Astrocyte (in vitro differentiated cells and primary cell): Measurements from ENCODE around the gene IFIT1. TPM values are rescaled to one million over a fixed set of nuclear protein-coding genes. Genes with fewer than 3 reads are reported as not detected.
A peak's percentile ranks its signal among the peaks of the same experiment; 100 is the strongest.
"Not testable (repeated sequence)": the region's sequence is repeated elsewhere in the genome, so short reads cannot be mapped to it uniquely, and the experiment has no call there.

Experiments
- DNase-seq: peaks from one replicate; pipeline ENCODE4 v3.0.0-alpha.2; 2010; ENCODE audit warnings: low read depth
- FAIRE-seq: peaks from 2 replicates; lab custom pipeline; 2011; peaks lifted over from hg19 to GRCh38; lab: Jason Lieb, UNC
- H2AFZ ChIP-seq: 2 replicates; pipeline ENCODE4 v1.6.0; 2012; ENCODE audit warnings: low read depth, low read length, inconsistent platforms
- H3K27ac ChIP-seq: 2 replicates; pipeline ENCODE4 v1.5.1; 2011; ENCODE audit warnings: low read depth, low read length, inconsistent platforms
- H3K27me3 ChIP-seq: 2 replicates; pipeline ENCODE4 v1.6.0; 2011; ENCODE audit warnings: low read length, inconsistent platforms; ENCODE audit not compliant: insufficient read depth
- H3K36me3 ChIP-seq: 2 replicates; pipeline ENCODE4 v1.5.1; 2011; ENCODE audit warnings: low read length, inconsistent platforms; ENCODE audit not compliant: insufficient read depth
- H3K4me1 ChIP-seq: 2 replicates; pipeline ENCODE4 v1.5.1; 2011; ENCODE audit warnings: low read length, inconsistent platforms; ENCODE audit not compliant: insufficient read depth
- H3K4me2 ChIP-seq: 2 replicates; pipeline ENCODE4 v1.6.0; 2012; ENCODE audit warnings: low read length, inconsistent platforms
- H3K4me3 ChIP-seq: 2 replicates; pipeline ENCODE4 v1.5.1; 2011; ENCODE audit warnings: low read depth, mild to moderate bottlenecking, low read length, inconsistent platforms; ENCODE audit not compliant: insufficient read depth
- H3K79me2 ChIP-seq: 2 replicates; pipeline ENCODE4 v1.6.0; 2012; ENCODE audit warnings: mild to moderate bottlenecking, low read length, inconsistent platforms; ENCODE audit not compliant: insufficient read depth
- H3K9ac ChIP-seq: 2 replicates; pipeline ENCODE4 v1.6.0; 2012; ENCODE audit warnings: mild to moderate bottlenecking, low read length, inconsistent platforms
- H3K9me3 ChIP-seq: 2 replicates; pipeline ENCODE4 v1.5.1; 2012; ENCODE audit warnings: low read depth, mild to moderate bottlenecking, low read length, inconsistent platforms; ENCODE audit not compliant: insufficient read depth
- H4K20me1 ChIP-seq: 2 replicates; pipeline ENCODE4 v1.6.0; 2012; ENCODE audit warnings: low read length, inconsistent platforms; ENCODE audit not compliant: insufficient read depth
- H3K27ac Mint-ChIP-seq: one replicate; pipeline ENCODE4 v1.8.0; 2021; ENCODE audit warnings: mild to moderate bottlenecking, mixed read lengths; ENCODE audit not compliant: unreplicated experiment
- H3K27me3 Mint-ChIP-seq: one replicate; pipeline ENCODE4 v1.8.0; 2021; ENCODE audit warnings: low read depth, mixed read lengths; ENCODE audit not compliant: unreplicated experiment
- H3K36me3 Mint-ChIP-seq: one replicate; pipeline ENCODE4 v1.8.0; 2021; ENCODE audit warnings: low read depth, mixed read lengths; ENCODE audit not compliant: unreplicated experiment
- H3K4me1 Mint-ChIP-seq: one replicate; pipeline ENCODE4 v1.8.0; 2021; ENCODE audit warnings: low read depth, mixed read lengths; ENCODE audit not compliant: unreplicated experiment
- H3K4me3 Mint-ChIP-seq: one replicate; pipeline ENCODE4 v1.8.0; 2021; ENCODE audit warnings: mild to moderate bottlenecking, moderate library complexity, mixed read lengths; ENCODE audit not compliant: unreplicated experiment
- H3K9me3 Mint-ChIP-seq: one replicate; pipeline ENCODE4 v1.8.0; 2021; ENCODE audit warnings: mild to moderate bottlenecking, mixed read lengths; ENCODE audit not compliant: unreplicated experiment
- total RNA-seq: library from RNA; stranded (reverse); gene quantifications from 2 replicates; pipeline ENCODE4 v1.2.1, GENCODE V29; 2021

The IFIT1 gene
- total RNA-seq, 1 donor from 2014 or later, result 335 TPM

GRCh38 chr10:89407792-89408191 lies 15.4 kb downstream of the IFIT1 start:
- not testable (repeated sequence) for H3K9me3 ChIP-seq, H3K27ac Mint-ChIP-seq, H3K9me3 Mint-ChIP-seq, H3K79me2 ChIP-seq, H4K20me1 ChIP-seq, FAIRE-seq, H3K27me3 Mint-ChIP-seq, H3K4me2 ChIP-seq, H2AFZ ChIP-seq, H3K27ac ChIP-seq, H3K36me3 ChIP-seq, H3K9ac ChIP-seq, H3K27me3 ChIP-seq, H3K4me3 ChIP-seq, H3K4me1 ChIP-seq, H3K4me3 Mint-ChIP-seq, DNase-seq
- Mint-ChIP-seq H3K4me1 (peaks cover 13% of the 10 kb centered on the region), H3K36me3 (peaks cover 51% of the 10 kb centered on the region)

- not testable (repeated sequence) for H3K27me3 Mint-ChIP-seq, H3K9ac ChIP-seq, H3K4me1 ChIP-seq, H3K27ac ChIP-seq, FAIRE-seq, H3K4me1 Mint-ChIP-seq, DNase-seq, H3K27me3 ChIP-seq, H3K9me3 ChIP-seq, H3K36me3 ChIP-seq, H3K4me3 ChIP-seq, H3K4me2 ChIP-seq, H3K4me3 Mint-ChIP-seq, H3K27ac Mint-ChIP-seq, H4K20me1 ChIP-seq, H2AFZ ChIP-seq, H3K79me2 ChIP-seq
- peaks cover 41% of the 10 kb centered on the region for H3K36me3 Mint-ChIP-seq
- H3K9me3 Mint-ChIP-seq, result peaks cover 10% of the 10 kb centered on the region
Observed at GRCh38 chr10:89409282-89409681, 16.9 kb downstream of the IFIT1 start.

- not testable (repeated sequence) for H4K20me1 ChIP-seq, H3K4me1 ChIP-seq, H3K9me3 ChIP-seq, H3K27ac Mint-ChIP-seq, H3K27ac ChIP-seq, H2AFZ ChIP-seq, H3K36me3 ChIP-seq, H3K4me3 Mint-ChIP-seq, H3K27me3 Mint-ChIP-seq, H3K4me2 ChIP-seq, H3K9ac ChIP-seq, H3K4me3 ChIP-seq, H3K27me3 ChIP-seq, H3K79me2 ChIP-seq, FAIRE-seq, DNase-seq, H3K4me1 Mint-ChIP-seq
- Mint-ChIP-seq H3K9me3 (peaks cover 13% of the 10 kb centered on the region), H3K36me3 (peaks cover 36% of the 10 kb centered on the region)
Observed at GRCh38 chr10:89410551-89410950, 18.1 kb downstream of the IFIT1 start.

GRCh38 chr10:89411135-89411534 lies 18.7 kb downstream of the IFIT1 start:
- not testable (repeated sequence) for H4K20me1 ChIP-seq, H3K27me3 ChIP-seq, H2AFZ ChIP-seq, H3K27ac ChIP-seq, H3K4me3 Mint-ChIP-seq, H3K9ac ChIP-seq, H3K27me3 Mint-ChIP-seq, H3K9me3 ChIP-seq, H3K4me1 Mint-ChIP-seq, H3K4me2 ChIP-seq, H3K4me1 ChIP-seq, H3K36me3 ChIP-seq, H3K4me3 ChIP-seq, DNase-seq, FAIRE-seq, H3K27ac Mint-ChIP-seq
- peaks cover 16% of the 10 kb centered on the region for H3K9me3 Mint-ChIP-seq
- peaks cover 35% of the 10 kb centered on the region for H3K36me3 Mint-ChIP-seq
- peaks cover 11% of the 10 kb centered on the region for H3K79me2 ChIP-seq

- H3K36me3 ChIP-seq, H3K27ac ChIP-seq, H3K27ac Mint-ChIP-seq, FAIRE-seq, H3K4me2 ChIP-seq, H2AFZ ChIP-seq, H3K4me1 Mint-ChIP-seq, H3K27me3 Mint-ChIP-seq, H3K27me3 ChIP-seq, H3K4me1 ChIP-seq, DNase-seq, H3K9me3 ChIP-seq, H3K9ac ChIP-seq, H3K4me3 ChIP-seq, H4K20me1 ChIP-seq: not testable (repeated sequence)
- peaks cover 13% of the 10 kb centered on the region for H3K79me2 ChIP-seq
- Mint-ChIP-seq H3K4me3 (peak overlapping the region; percentile 68), H3K9me3 (peaks cover 14% of the 10 kb centered on the region), H3K36me3 (peaks cover 34% of the 10 kb centered on the region)
Observed at GRCh38 chr10:89412276-89412675, 19.9 kb downstream of the IFIT1 start.
